Measurements from ENCODE around the gene NR2E3.
A peak's percentile ranks its signal among the peaks of the same experiment; 100 is the strongest.

The NR2E3 gene

GRCh38 chr15:71782422-71783165 is 27.8 kb upstream of the NR2E3 start:
- TF ChIP-seq GATA1 (IDR thresholded peaks at IDR 0.05; ENCODE audit: low read depth, low read length), result no peak
- no peak for TF ChIP-seq POLR2A (IDR thresholded peaks at IDR 0.05; ENCODE audit: low read length)
- no peak for DNase-seq

- DNase-seq, result peak; percentile 5 to 32
- no peak for TF ChIP-seq POLR2A (IDR thresholded peaks at IDR 0.05; ENCODE audit: low read length)
- no peak for TF ChIP-seq GATA1 (IDR thresholded peaks at IDR 0.05; ENCODE audit: low read depth, low read length)
Measured at GRCh38 chr15:71784719-71785118, 25.6 kb upstream of the NR2E3 start.

GRCh38 chr15:71785996-71786395 is 24.4 kb upstream of the NR2E3 start:
- DNase-seq, result no peak
- TF ChIP-seq POLR2A (IDR thresholded peaks at IDR 0.05; ENCODE audit: low read length), result no peak
- TF ChIP-seq GATA1 (IDR thresholded peaks at IDR 0.05; ENCODE audit: low read depth, low read length), result no peak

- DNase-seq, result no peak
- TF ChIP-seq POLR2A (IDR thresholded peaks at IDR 0.05; ENCODE audit: low read length) (no peak), GATA1 (IDR thresholded peaks at IDR 0.05; ENCODE audit: low read depth, low read length) (no peak)
Measured at GRCh38 chr15:71786673-71787072, 23.7 kb upstream of the NR2E3 start.

- TF ChIP-seq POLR2A (IDR thresholded peaks at IDR 0.05; ENCODE audit: low read length), result no peak
- TF ChIP-seq GATA1 (IDR thresholded peaks at IDR 0.05; ENCODE audit: low read depth, low read length), result no peak
- DNase-seq, result no peak
Measured at GRCh38 chr15:71788646-71789579, 21.4 kb upstream of the NR2E3 start.

GRCh38 chr15:71789616-71790015 is 20.7 kb upstream of the NR2E3 start:
- TF ChIP-seq GATA1 (IDR thresholded peaks at IDR 0.05; ENCODE audit: low read depth, low read length), result no peak
- TF ChIP-seq POLR2A (IDR thresholded peaks at IDR 0.05; ENCODE audit: low read length), result no peak
- no peak for DNase-seq

- TF ChIP-seq GATA1 (IDR thresholded peaks at IDR 0.05; ENCODE audit: low read depth, low read length) (no peak), POLR2A (IDR thresholded peaks at IDR 0.05; ENCODE audit: low read length) (no peak)
Measured at GRCh38 chr15:71790081-71790480, 20.3 kb upstream of the NR2E3 start.

GRCh38 chr15:71791975-71792374 is 18.4 kb upstream of the NR2E3 start:
- no peak for DNase-seq
- TF ChIP-seq POLR2A (IDR thresholded peaks at IDR 0.05; ENCODE audit: low read length), result no peak
- TF ChIP-seq GATA1 (IDR thresholded peaks at IDR 0.05; ENCODE audit: low read depth, low read length), result no peak

More at GRCh38 chr15:71790081-71790480, 20.3 kb upstream of the NR2E3 start:
- no peak for DNase-seq

GRCh38 chr15:71792521-71792920 is 17.8 kb upstream of the NR2E3 start:
- DNase-seq, result no peak
- no peak for TF ChIP-seq POLR2A (IDR thresholded peaks at IDR 0.05; ENCODE audit: low read length)
- no peak for TF ChIP-seq GATA1 (IDR thresholded peaks at IDR 0.05; ENCODE audit: low read depth, low read length)

GRCh38 chr15:71798641-71799040 is 11.7 kb upstream of the NR2E3 start:
- DNase-seq, result no peak
- TF ChIP-seq POLR2A (IDR thresholded peaks at IDR 0.05; ENCODE audit: low read length) (no peak), GATA1 (IDR thresholded peaks at IDR 0.05; ENCODE audit: low read depth, low read length) (no peak)

GRCh38 chr15:71800190-71800589 is 10.2 kb upstream of the NR2E3 start:
- DNase-seq, result no peak
- TF ChIP-seq GATA1 (IDR thresholded peaks at IDR 0.05; ENCODE audit: low read depth, low read length), result no peak
- no peak for TF ChIP-seq POLR2A (IDR thresholded peaks at IDR 0.05; ENCODE audit: low read length)

- TF ChIP-seq GATA1 (IDR thresholded peaks at IDR 0.05; ENCODE audit: low read depth, low read length), result no peak
- peak; percentile 30 to 51 for DNase-seq
Measured at GRCh38 chr15:71800835-71801745, 9.3 kb upstream of the NR2E3 start.

- no peak for TF ChIP-seq POLR2A (IDR thresholded peaks at IDR 0.05; ENCODE audit: low read length)
- TF ChIP-seq GATA1 (IDR thresholded peaks at IDR 0.05; ENCODE audit: low read depth, low read length), result no peak
Measured at GRCh38 chr15:71801935-71802655, 8.3 kb upstream of the NR2E3 start.

More at GRCh38 chr15:71801935-71802655, 8.3 kb upstream of the NR2E3 start:
- DNase-seq, result no peak
